Neuron (in vitro differentiated cells): ENCODE data around the gene IL4.

Experiments
- H2AFZ ChIP-seq: one replicate; pipeline ENCODE4 v1.6.1; 2013; ENCODE audit warnings: low read depth, mild to moderate bottlenecking, inconsistent platforms, low read length, moderate library complexity
- H3K27me3 ChIP-seq: one replicate; pipeline ENCODE4 v1.6.1; 2013; ENCODE audit warnings: low read length; ENCODE audit not compliant: insufficient read depth
- H3K36me3 ChIP-seq: one replicate; pipeline ENCODE4 v1.6.1; 2013; ENCODE audit warnings: low read length; ENCODE audit not compliant: insufficient read depth
- H3K4me1 ChIP-seq: one replicate; pipeline ENCODE4 v1.6.1; 2013; ENCODE audit warnings: low read length; ENCODE audit not compliant: insufficient read depth
- H3K4me3 ChIP-seq: 2 replicates; pipeline ENCODE4 v1.5.1; 2013; ENCODE audit warnings: mild to moderate bottlenecking, low read length, moderate library complexity
- H3K9me3 ChIP-seq: one replicate; pipeline ENCODE4 v1.6.1; 2013; ENCODE audit warnings: low read length

Gene IL4

GRCh38 chr5:132662925-132663770, 10.6 kb upstream of the IL4 start:
- Histone ChIP-seq H3K27me3 (peaks cover 20% of the 10 kb centered on the region), H3K4me1 (peaks cover 12% of the 10 kb centered on the region), H3K36me3 (no peaks in the 10 kb centered on the region), H2AFZ (no peak overlapping the region), H3K4me3 (no peak overlapping the region), H3K9me3 (no peaks in the 10 kb centered on the region)

GRCh38 chr5:132663771-132664695, 9.8 kb upstream of the IL4 start:
- H3K4me3 ChIP-seq, result no peak overlapping the region
- no peak overlapping the region for H2AFZ ChIP-seq
- no peaks in the 10 kb centered on the region for H3K36me3 ChIP-seq
- H3K27me3 ChIP-seq, result peaks cover 18% of the 10 kb centered on the region
- peaks cover 12% of the 10 kb centered on the region for H3K4me1 ChIP-seq
- H3K9me3 ChIP-seq, result no peaks in the 10 kb centered on the region

DNA sequence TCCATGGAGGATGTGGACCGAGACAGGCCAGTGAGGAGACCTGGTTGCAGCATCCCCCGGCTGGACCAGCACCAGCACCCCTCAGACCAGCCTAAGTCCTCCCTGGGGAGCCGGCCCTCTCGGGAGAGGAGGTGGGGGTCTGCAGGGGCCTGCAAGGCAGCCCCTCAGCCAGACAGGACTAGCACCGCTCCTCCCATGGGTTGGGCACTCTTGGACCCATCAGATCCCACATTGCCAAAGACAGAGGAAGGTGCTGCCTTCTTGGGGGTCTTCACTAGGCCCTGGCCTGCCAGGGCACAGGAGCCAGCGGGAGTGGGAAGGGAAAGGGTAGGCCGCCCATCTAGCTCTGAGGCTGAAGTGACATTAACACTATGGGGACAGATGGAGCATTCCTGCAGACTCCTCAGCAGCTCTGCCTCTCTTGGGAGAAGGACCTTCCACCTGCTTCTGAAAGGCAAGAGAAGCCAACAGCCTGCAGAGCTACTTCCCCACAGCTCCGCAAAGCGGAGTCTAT, 9.0 kb upstream of the IL4 start:
- no peak overlapping the region for H2AFZ ChIP-seq
- no peak overlapping the region for H3K4me3 ChIP-seq
- peaks cover 12% of the 10 kb centered on the region for H3K4me1 ChIP-seq
- H3K27me3 ChIP-seq, result peaks cover 12% of the 10 kb centered on the region
- H3K36me3 ChIP-seq, result no peaks in the 10 kb centered on the region
- no peaks in the 10 kb centered on the region for H3K9me3 ChIP-seq

- no peak overlapping the region for H2AFZ ChIP-seq
- H3K9me3 ChIP-seq, result no peaks in the 10 kb centered on the region
- H3K4me3 ChIP-seq, result no peak overlapping the region
- no peaks in the 10 kb centered on the region for H3K36me3 ChIP-seq
- peaks cover 9% of the 10 kb centered on the region for H3K27me3 ChIP-seq
- peaks cover 12% of the 10 kb centered on the region for H3K4me1 ChIP-seq
Measured at GRCh38 chr5:132665574-132666080, 8.2 kb upstream of the IL4 start.

DNA sequence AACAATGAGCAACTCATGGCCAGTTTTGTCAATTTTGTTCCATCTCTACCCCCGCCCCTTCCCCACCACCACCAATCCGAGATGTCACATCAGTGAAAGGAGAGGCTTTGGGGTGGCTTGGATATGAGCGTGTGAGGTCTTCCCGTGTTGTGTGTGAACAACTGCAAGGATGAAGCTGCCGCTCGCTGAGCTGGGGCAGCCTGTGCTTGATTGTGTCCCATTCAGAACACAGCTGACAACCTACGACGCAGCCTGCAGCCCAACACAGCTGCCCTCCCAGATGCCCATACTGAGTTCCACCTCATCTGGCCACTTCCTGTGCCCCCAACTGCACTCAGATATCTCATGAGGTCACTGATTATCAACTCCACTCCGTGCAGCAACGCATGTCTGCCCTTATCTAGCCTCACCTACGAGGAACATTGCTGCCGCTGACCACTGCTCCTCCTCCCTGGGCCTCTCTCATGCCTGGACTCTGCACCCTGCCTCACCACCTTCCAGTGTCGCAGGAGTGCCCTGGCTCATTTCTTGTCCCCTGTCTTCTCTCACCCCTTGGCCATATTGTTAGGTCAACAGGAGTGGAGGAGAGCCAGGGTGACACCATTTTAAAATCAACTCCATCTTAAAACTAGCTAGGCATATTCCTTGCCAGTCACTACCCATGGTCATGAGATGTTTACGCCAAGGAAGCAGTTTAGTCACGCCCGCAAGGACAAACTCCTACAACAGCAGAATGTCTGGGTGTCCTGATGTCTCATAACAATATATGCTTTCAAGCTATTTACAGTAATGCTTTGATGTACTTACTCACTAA, 7.3 kb upstream of the IL4 start:
- Histone ChIP-seq H2AFZ (no peak overlapping the region), H3K36me3 (no peaks in the 10 kb centered on the region)

DNA sequence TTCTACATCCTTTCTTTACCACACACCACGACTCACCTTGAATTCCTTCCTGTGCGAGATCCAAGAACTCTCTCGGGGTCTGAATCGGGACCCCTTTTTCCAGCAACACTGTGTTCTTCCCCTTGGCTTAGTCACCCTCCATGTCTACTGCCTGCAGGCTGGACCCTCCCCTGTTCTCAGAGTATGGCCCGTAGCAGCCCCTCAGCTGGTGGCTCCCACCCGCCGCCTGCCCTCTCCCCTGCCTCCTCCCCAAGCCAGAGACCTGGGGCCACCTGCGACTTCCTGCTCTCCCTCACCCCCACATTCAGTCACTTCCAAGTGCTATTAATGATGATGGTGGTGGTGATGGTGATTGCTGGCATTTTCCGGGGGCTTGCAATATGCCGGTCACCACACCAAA, 6.5 kb upstream of the IL4 start:
- H3K27me3 ChIP-seq, result peaks cover 6% of the 10 kb centered on the region
- H3K4me3 ChIP-seq, result no peak overlapping the region
- H3K36me3 ChIP-seq, result no peaks in the 10 kb centered on the region
- H3K4me1 ChIP-seq, result peaks cover 12% of the 10 kb centered on the region
- H3K9me3 ChIP-seq, result no peaks in the 10 kb centered on the region
- H2AFZ ChIP-seq, result no peak overlapping the region

More for the DNA sequence above, 7.3 kb upstream of the IL4 start:
- peaks cover 6% of the 10 kb centered on the region for H3K27me3 ChIP-seq
- H3K4me3 ChIP-seq, result no peak overlapping the region
- H3K4me1 ChIP-seq, result peaks cover 12% of the 10 kb centered on the region
- H3K9me3 ChIP-seq, result no peaks in the 10 kb centered on the region

DNA sequence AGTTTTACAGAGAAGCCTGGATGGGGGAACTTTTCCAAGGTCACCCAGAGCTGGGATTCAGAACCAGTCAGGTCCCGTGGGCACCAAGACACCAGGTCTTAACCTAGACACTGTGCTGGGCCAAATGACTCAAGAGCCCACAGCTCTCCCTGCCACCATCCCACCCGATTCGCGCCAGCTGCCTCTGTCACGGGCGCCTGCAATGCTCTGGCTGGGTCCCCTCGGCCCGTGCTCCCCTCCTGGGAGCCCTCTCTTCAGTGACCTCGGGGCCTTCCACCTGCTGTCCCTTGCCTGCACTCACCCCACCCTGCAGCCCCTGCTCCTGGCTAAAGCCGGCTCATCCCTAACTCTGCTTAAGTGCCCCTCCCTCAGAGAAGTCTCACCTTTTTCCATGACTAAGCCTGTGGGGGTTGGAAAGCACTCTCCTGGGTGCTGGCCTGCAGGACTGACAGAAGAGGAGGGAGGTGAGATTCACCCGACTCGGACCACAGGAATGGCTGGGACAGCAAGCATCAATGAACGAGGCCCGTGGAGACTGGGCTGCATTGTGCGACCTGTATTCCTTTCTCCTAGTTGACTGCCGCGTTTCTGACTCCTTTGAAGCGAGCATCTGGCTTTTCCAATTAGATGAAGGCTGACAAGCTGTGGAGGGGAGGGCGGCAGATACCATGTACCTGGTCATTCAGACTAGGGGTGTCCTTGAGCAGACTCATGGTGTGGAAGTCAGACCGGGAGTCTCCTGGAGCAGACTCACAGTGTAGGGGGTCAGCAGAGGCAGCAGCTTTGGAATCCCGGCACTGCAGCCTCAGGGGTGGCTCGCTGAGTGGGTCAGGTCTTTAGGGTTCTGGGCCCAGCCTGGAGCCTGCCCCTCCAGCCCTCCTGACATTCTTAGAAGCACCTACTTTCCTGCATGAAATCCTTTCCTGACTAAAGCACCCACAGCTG, 5.8 kb upstream of the IL4 start:
- Histone ChIP-seq H3K4me3 (no peak overlapping the region), H3K9me3 (no peaks in the 10 kb centered on the region), H2AFZ (no peak overlapping the region), H3K4me1 (peaks cover 12% of the 10 kb centered on the region), H3K27me3 (peaks cover 6% of the 10 kb centered on the region), H3K36me3 (no peaks in the 10 kb centered on the region)

GRCh38 chr5:132668706-132669454, 4.9 kb upstream of the IL4 start:
- Histone ChIP-seq H3K4me3 (no peak overlapping the region), H3K36me3 (no peaks in the 10 kb centered on the region), H2AFZ (no peak overlapping the region), H3K4me1 (peaks cover 5% of the 10 kb centered on the region), H3K9me3 (no peaks in the 10 kb centered on the region), H3K27me3 (peaks cover 7% of the 10 kb centered on the region)

DNA sequence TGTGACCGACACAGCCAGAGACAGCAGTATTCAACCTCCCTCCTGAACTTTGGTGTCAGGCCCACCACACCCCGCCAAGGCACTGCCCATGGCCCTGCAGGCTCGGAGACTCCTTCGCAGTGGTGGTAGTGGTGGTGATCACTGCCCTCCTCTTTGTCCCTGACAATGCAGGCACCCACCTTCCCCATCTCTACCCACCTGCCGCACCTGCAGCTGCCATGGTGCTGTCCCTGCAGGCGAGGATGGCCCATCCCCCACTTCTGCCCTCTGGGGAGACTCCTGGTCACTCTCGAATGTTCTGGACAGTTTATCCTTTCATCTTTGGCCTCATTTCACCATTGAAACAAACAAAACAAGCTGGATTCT, 4.4 kb upstream of the IL4 start:
- H3K9me3 ChIP-seq, result no peaks in the 10 kb centered on the region
- H3K36me3 ChIP-seq, result no peaks in the 10 kb centered on the region
- no peak overlapping the region for H3K4me3 ChIP-seq
- no peak overlapping the region for H2AFZ ChIP-seq
- no peaks in the 10 kb centered on the region for H3K4me1 ChIP-seq
- peaks cover 12% of the 10 kb centered on the region for H3K27me3 ChIP-seq

GRCh38 chr5:132669966-132670882, 3.6 kb upstream of the IL4 start:
- Histone ChIP-seq H3K9me3 (no peaks in the 10 kb centered on the region), H2AFZ (no peak overlapping the region), H3K4me3 (no peak overlapping the region), H3K36me3 (no peaks in the 10 kb centered on the region), H3K4me1 (no peaks in the 10 kb centered on the region), H3K27me3 (peaks cover 12% of the 10 kb centered on the region)
